HCT116 (cell line): ENCODE measurements around the gene RGL3. TPM values are rescaled to one million over a fixed set of nuclear protein-coding genes. Genes with fewer than 3 reads are reported as not detected.

Source experiments
- ATAC-seq: fragments of 200-7000 bp; cut with Tn5 transposase; 2 replicates; pipeline ENCODE4 v1.9.1; 2020; ENCODE audit warnings: mild to moderate bottlenecking, moderate library complexity
- BruUV-seq: library from RNA; stranded (reverse); fragments of 400-500 nt; replicated peaks from 2 replicates; lab custom pipeline; 2021; lab: Mats Ljungman, UMichigan
- CTCF ChIA-PET: fragments of 300-600 bp; sonication (Branson Sonifier 250); formaldehyde crosslinking; loops from one replicate; lab custom pipeline; 2021; ENCODE audit warnings: antibody characterized with exemption; lab: Charles Lee
- POLR2A ChIA-PET: fragments of 300-600, 350-600 bp; sonication (Branson Sonifier 250); formaldehyde crosslinking; loops from one replicate; lab custom pipeline; 2021; ENCODE audit warnings: antibody characterized with exemption; lab: Charles Lee
- RAD21 ChIA-PET, 2 experiments: fragments of 300-600 bp; sonication (Branson Sonifier 250); formaldehyde crosslinking; loops; one replicate each; lab custom pipeline; 2023; ENCODE audit warnings: low total read pairs in 2 of 2; ENCODE audit not compliant: uncharacterized antibody in 2 of 2, unreplicated experiment in 2 of 2, low non-redundant PET in 1 of 2; lab: Charles Lee
- DNase-seq: peaks from one replicate; pipeline ENCODE4 v3.0.0-alpha.2; 2010; ENCODE audit warnings: low read depth, low spot score
- H2AFZ ChIP-seq: fragments of 200-600 bp; shearing (Covaris generic), sonication (generic); 2 replicates; pipeline ENCODE4 v1.6.1; 2017; ENCODE audit warnings: low read depth, mixed run types, mixed read lengths, antibody characterized with exemption, low read length; ENCODE audit not compliant: poor library complexity, severe bottlenecking
- H3K27ac ChIP-seq: 2 replicates; pipeline ENCODE4 v1.5.1; 2012; ENCODE audit warnings: low read depth, low read length
- H3K27me3 ChIP-seq: fragments of 200-600 bp; sonication (generic); 2 replicates; pipeline ENCODE4 v1.6.1; 2016; ENCODE audit warnings: mixed run types, low read length, mixed read lengths; ENCODE audit not compliant: insufficient read depth
- H3K36me3 ChIP-seq, 2 experiments: fragments of 200-500 bp in 1 of 2; fragments of 200-600 bp in 1 of 2; sonication (Bioruptor generic) in 1 of 2; sonication (generic) in 1 of 2; 2 replicates each; pipeline versions ENCODE4 v1.5.1 to v1.6.1; 2014 to 2016; ENCODE audit warnings: low read length in 2 of 2, inconsistent platforms in 1 of 2, mixed read lengths in 1 of 2, mixed run types in 1 of 2; ENCODE audit not compliant: insufficient read depth in 2 of 2, control insufficient read depth in 1 of 2
- H3K4me1 ChIP-seq, 2 experiments: fragments of 200-600 bp in 1 of 2; sonication (generic) in 1 of 2; 2 replicates each; pipeline versions ENCODE4 v1.5.1 to v1.6.1; 2012 to 2017; ENCODE audit warnings: low read length in 2 of 2, inconsistent platforms in 1 of 2, mild to moderate bottlenecking in 1 of 2, mixed read lengths in 1 of 2, mixed run types in 1 of 2, moderate library complexity in 1 of 2; ENCODE audit not compliant: insufficient read depth in 2 of 2, control insufficient read depth in 1 of 2
- H3K4me2 ChIP-seq: fragments of 200-600 bp; sonication (generic); 2 replicates; pipeline ENCODE4 v1.6.1; 2017; ENCODE audit warnings: mixed run types, low read length, mixed read lengths
- H3K4me3 ChIP-seq, 2 experiments: fragments of 200-600 bp in 1 of 2; sonication (generic) in 1 of 2; replicated peaks in 1 of 2; 2 replicates each; pipeline ENCODE4 v1.5.1; 2011 to 2016; ENCODE audit warnings: low read length in 2 of 2, control low read depth in 1 of 2, low read depth in 1 of 2, mild to moderate bottlenecking in 1 of 2, mixed read lengths in 1 of 2, mixed run types in 1 of 2
- H3K79me2 ChIP-seq: fragments of 200-600 bp; sonication (generic); 2 replicates; pipeline ENCODE4 v1.6.1; 2017; ENCODE audit warnings: mild to moderate bottlenecking, mixed run types, low read length, moderate library complexity, mixed read lengths; ENCODE audit not compliant: insufficient read depth
- H3K9ac ChIP-seq: fragments of 200-600 bp; sonication (generic); 2 replicates; pipeline ENCODE4 v1.6.1; 2016; ENCODE audit warnings: low read length, mixed read lengths
- H3K9me2 ChIP-seq: fragments of 200-600 bp; sonication (generic), shearing (Covaris generic); 2 replicates; pipeline ENCODE4 v1.6.1; 2017; ENCODE audit warnings: mixed run types, mild to moderate bottlenecking, moderate library complexity; ENCODE audit not compliant: insufficient read depth
- H3K9me3 ChIP-seq, 2 experiments: fragments of 200-500 bp in 1 of 2; fragments of 200-600 bp in 1 of 2; sonication (Bioruptor generic) in 1 of 2; sonication (generic) in 1 of 2; 2 replicates each; pipeline ENCODE4 v1.6.1; 2014 to 2017; ENCODE audit warnings: low read length in 2 of 2, mixed read lengths in 2 of 2, inconsistent platforms in 1 of 2, low read depth in 1 of 2, mild to moderate bottlenecking in 1 of 2, mixed run types in 1 of 2, moderate library complexity in 1 of 2; ENCODE audit not compliant: control insufficient read depth in 1 of 2, insufficient read depth in 1 of 2
- H4K20me1 ChIP-seq: fragments of 200-600 bp; sonication (generic), shearing (Covaris generic); 2 replicates; pipeline ENCODE4 v1.6.1; 2017; ENCODE audit warnings: mixed run types, mild to moderate bottlenecking, moderate library complexity; ENCODE audit not compliant: insufficient read depth
- EGR1 ChIP-seq: IDR thresholded peaks from 2 replicates; pipeline ENCODE4 v1.6.1; 2012; ENCODE audit warnings: low read depth
- EZH2phosphoT487 ChIP-seq: fragments of 200-600 bp; IDR thresholded peaks from 2 replicates; pipeline ENCODE4 v1.6.1; 2018; ENCODE audit warnings: antibody characterized with exemption, borderline replicate concordance
- FOSL1 ChIP-seq: IDR thresholded peaks from 2 replicates; pipeline ENCODE4 v1.6.1; 2012; ENCODE audit warnings: low read depth
- JUND ChIP-seq: IDR thresholded peaks from 2 replicates; pipeline ENCODE4 v1.6.1; 2012
- POLR2AphosphoS5 ChIP-seq: IDR thresholded peaks from 2 replicates; pipeline ENCODE4 v1.6.1; 2011; ENCODE audit warnings: mild to moderate bottlenecking, low read depth, low read length, moderate library complexity
- SP1 ChIP-seq: IDR thresholded peaks from 2 replicates; pipeline ENCODE4 v1.6.1; 2012; ENCODE audit warnings: low read depth
- SRF ChIP-seq: IDR thresholded peaks from 2 replicates; pipeline ENCODE4 v1.6.1; 2012; ENCODE audit warnings: low read depth
- YY1 ChIP-seq: IDR thresholded peaks from 2 replicates; pipeline ENCODE4 v1.6.1; 2011; ENCODE audit warnings: low read length, low read depth, moderate library complexity, mild to moderate bottlenecking; ENCODE audit not compliant: insufficient replicate concordance; ENCODE audit errors: extremely low read depth
- ZNF274 ChIP-seq: fragments of 200-500 bp; sonication (Bioruptor generic); IDR thresholded peaks from 2 replicates; pipeline ENCODE4 v1.6.1; 2014; ENCODE audit warnings: mild to moderate bottlenecking, low read depth, low read length, inconsistent platforms
- intact Hi-C: fragments of 100-400 bp; cut with micrococcal nuclease; formaldehyde crosslinking; loops from 2 replicates; pipeline ENCODE4 v1.10.0; 2022
- total RNA-seq: library from RNA; stranded (reverse); gene quantifications from one replicate; pipeline ENCODE4 v1.2.1, GENCODE V29; 2021; ENCODE audit not compliant: unreplicated experiment
- TF ChIP-seq, protein P1 (sequence below): IDR thresholded peaks from 2 replicates; pipeline ENCODE4 v1.6.1; 2012

The RGL3 gene
- total RNA-seq, 1 experiment from 2014 or later = 99.2 TPM

DNA sequence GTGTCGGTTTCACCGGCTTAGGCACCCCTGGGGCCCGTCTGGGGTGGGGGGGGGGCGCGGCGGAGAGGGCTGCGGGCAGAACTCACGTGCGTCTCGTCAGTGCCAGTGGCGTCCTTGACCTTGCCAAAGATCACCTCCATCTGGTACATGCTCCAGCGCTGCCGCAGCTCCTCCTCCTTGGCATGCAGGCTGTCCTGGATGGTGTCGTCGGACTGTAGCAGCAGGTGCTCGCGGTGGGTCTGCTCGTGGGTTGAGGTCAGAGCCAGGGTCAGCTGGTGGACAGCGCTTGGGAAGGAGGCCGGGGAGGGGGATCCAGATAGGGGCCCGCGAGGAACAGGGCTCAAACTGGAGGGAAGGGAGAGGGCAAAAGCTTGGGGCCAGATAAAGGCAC lies 4.7 kb upstream of the RGL3 start:
- BruUV-seq = no TSS peak
- H3K4me3 ChIP-seq = no peak overlapping the region
- no peak overlapping the region for H3K4me2 ChIP-seq
- intact Hi-C loops = no loop called here
- H3K9ac ChIP-seq = no peak overlapping the region
- H3K9me3 ChIP-seq = no peaks in the 10 kb centered on the region
- no peaks in the 10 kb centered on the region for H3K79me2 ChIP-seq
- H3K4me1 ChIP-seq = peaks cover 4 to 11% of the 10 kb centered on the region in 2 experiments
- no peaks in the 10 kb centered on the region for H4K20me1 ChIP-seq
- no peaks in the 10 kb centered on the region for H3K9me2 ChIP-seq
- ChIA-PET CTCF (interaction anchor here (1.0 to 1.2 kb wide), 2 partner anchors 11 to 42 kb away, joined by 3 to 5 read pairs; partner anchors contain the start of genes ODAD3 and PRKCSH), POLR2A (interaction anchor here (1.4 kb wide), 1 partner anchor 43 kb away, joined by 5 read pairs; no protein-coding TSS in a partner anchor), RAD21 (no interaction called here)
- H3K27ac ChIP-seq = no peak overlapping the region
- TF ChIP-seq JUND (no peak), ZNF274 (no peak), EGR1 (no peak), POLR2AphosphoS5 (no peak), YY1 (no peak), SP1 (no peak), EZH2phosphoT487 (no peak)
- TF ChIP-seq, protein P1, sequence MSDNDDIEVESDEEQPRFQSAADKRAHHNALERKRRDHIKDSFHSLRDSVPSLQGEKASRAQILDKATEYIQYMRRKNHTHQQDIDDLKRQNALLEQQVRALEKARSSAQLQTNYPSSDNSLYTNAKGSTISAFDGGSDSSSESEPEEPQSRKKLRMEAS = no peak
- H3K36me3 ChIP-seq = no peaks in the 10 kb centered on the region
- no peak for ATAC-seq
- H3K27me3 ChIP-seq = no peaks in the 10 kb centered on the region
- H2AFZ ChIP-seq = no peak overlapping the region
- no peak for DNase-seq

DNA sequence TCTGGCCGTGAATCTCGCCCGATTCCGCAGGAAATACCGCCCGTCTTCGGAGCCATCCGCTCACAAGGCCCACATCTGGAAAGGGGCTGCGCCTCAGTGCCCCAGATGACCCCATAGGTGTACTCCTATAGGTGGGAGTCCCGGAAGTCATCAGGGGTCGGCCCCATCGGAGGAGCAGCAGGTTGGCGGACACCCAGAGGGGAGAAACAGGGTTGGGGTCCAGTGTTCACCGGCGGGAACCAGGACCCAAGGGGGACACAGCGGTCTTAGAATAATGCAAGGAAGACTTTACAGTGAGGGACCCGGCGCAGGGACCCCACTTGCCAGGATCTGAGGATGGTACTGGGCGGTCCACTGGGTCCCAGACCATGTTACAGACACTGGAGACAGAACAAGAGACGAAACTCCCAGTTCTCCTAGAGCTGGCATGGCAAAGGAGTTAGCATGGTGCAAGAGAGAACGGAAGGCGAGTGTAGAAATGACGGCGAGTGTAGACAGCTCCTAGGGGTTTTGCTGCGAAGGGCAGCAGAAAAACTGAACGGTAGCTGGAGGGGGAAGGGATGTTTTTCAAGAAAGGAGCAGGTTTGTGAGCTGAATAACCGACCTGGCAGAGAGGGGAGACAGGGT lies 4.2 kb upstream of the RGL3 start:
- Histone ChIP-seq H3K27ac (no peak overlapping the region), H3K27me3 (no peaks in the 10 kb centered on the region), H3K9ac (no peak overlapping the region), H3K9me2 (no peaks in the 10 kb centered on the region), H3K9me3 (no peaks in the 10 kb centered on the region), H3K79me2 (no peaks in the 10 kb centered on the region), H3K36me3 (no peaks in the 10 kb centered on the region), H4K20me1 (no peaks in the 10 kb centered on the region), H3K4me3 (no peak overlapping the region), H2AFZ (no peak overlapping the region), H3K4me1 (peaks cover 4 to 11% of the 10 kb centered on the region in 2 experiments), H3K4me2 (no peak overlapping the region)
- DNase-seq = no peak
- BruUV-seq = no TSS peak
- TF ChIP-seq SRF (no peak), FOSL1 (no peak)
- intact Hi-C loops = no loop called here
- ATAC-seq = no peak
- POLR2A ChIA-PET = interaction anchor here (0.6 to 1.4 kb wide), 2 partner anchors 10 to 42 kb away, joined by 3 to 5 read pairs; no protein-coding TSS in a partner anchor
- CTCF ChIA-PET = interaction anchor here (1.0 to 2.1 kb wide), 3 partner anchors 12 to 42 kb away, joined by 3 to 6 read pairs (median 5); partner anchors contain the start of genes ODAD3 and PRKCSH
- RAD21 ChIA-PET = no interaction called here
